ENCODE measurements around the gene KRTAP5-3.

DNA sequence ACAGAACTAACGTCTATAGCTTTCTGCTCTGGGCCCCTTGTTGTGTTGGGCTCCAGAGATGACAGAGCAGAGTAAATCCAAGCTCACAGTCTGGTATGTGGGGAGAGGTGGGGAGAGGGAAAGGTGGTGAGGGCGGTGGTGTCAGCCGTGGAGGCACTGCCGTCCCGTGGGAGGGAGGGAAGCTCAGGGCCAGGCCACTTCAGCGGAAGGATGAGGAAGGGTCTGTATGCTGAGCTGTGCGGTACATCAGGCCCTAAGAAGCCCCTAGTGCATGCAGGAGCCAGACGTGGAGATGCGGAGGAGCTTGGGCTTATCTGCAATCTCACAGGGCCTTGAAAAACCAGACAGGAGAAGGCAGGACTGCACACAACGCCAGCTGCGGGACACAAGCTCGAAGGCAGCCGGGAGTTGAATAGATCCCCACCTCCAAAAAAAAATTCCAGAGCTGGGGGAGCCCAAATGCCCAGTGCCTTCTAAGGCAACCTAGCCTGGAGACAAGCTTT, 22.9 kb upstream of the KRTAP5-3 start:
- TF ChIP-seq, protein P1, sequence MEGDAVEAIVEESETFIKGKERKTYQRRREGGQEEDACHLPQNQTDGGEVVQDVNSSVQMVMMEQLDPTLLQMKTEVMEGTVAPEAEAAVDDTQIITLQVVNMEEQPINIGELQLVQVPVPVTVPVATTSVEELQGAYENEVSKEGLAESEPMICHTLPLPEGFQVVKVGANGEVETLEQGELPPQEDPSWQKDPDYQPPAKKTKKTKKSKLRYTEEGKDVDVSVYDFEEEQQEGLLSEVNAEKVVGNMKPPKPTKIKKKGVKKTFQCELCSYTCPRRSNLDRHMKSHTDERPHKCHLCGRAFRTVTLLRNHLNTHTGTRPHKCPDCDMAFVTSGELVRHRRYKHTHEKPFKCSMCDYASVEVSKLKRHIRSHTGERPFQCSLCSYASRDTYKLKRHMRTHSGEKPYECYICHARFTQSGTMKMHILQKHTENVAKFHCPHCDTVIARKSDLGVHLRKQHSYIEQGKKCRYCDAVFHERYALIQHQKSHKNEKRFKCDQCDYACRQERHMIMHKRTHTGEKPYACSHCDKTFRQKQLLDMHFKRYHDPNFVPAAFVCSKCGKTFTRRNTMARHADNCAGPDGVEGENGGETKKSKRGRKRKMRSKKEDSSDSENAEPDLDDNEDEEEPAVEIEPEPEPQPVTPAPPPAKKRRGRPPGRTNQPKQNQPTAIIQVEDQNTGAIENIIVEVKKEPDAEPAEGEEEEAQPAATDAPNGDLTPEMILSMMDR (IDR thresholded peaks at IDR 0.05): no peak
- no peak for TF ChIP-seq EZH2 (IDR thresholded peaks at IDR 0.05; ENCODE audit: borderline replicate concordance, insufficient read depth, low read depth, low read length, poor library complexity, severe bottlenecking)
